Tracheal epithelial cell (primary cell): ENCODE measurements around the gene NSDHL. TPM values are rescaled to one million over a fixed set of nuclear protein-coding genes. Genes with fewer than 3 reads are reported as not detected.

Source experiments
- total RNA-seq: library from RNA; depleted of rRNA; stranded (reverse); fragments of >200 nt; gene quantifications from 2 replicates; pipeline ENCODE4 v1.2.1, GENCODE V29; 2014

The NSDHL gene
- 17.9 and 25.8 TPM in 2 replicates for total RNA-seq

DNA sequence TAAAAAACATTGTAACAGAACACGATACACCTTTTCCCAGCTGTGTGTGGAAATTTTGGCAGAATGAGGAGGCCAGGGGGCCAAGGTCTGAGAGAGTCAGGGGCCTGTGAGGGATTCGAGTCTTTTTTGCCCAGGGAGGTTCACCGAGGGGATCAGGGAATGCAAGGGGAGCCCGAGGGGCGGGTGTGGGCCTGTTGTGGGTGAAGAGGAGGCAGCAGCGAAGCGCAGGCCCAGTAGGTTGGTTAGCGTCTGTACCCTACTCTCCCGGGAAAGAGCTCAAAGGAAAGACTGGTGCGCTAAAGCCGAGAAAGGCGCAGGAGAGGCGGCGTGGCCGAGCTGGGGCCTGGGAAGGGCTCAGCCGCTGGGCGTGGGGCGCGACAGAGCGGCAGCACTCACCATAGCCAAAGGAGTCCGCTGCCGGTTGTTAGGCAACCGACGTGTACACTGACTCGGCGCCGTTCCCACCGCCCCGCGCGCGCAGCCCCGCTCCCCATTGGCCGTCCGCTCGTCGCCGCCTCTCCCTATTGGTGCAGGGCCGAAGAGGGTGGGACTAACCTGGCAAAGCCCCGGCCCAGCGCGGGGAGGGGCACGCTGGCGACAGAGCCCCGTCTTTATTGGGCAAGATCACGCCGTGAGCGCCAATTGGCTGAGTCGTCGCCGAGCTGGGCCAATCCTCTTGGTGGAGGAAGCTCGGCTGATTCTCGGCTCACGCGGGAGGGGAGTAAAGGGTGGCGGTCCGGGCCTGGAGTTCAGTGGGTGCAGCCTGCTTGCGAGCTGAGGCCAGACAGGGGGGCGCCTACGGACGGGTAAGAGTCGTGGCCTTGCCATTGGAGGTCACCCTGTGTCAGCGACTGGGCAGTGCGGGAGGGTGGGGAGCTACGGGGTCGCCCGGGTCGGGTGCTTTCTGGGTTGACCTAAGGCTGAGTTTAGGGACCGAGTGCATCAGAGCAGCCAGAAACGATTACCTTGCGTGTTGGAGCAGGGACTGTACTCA lies at the start of gene NSDHL, which contains the start of gene CETN2:
NSDHL (plus strand) TSS at position 752 of the 994 bp plus-strand sequence. CDS start 15,262 bp downstream, outside the sequence.
CETN2 (minus strand) TSS at position 446 of the 994 bp plus-strand sequence; CDS start at position 399, 47 bp downstream.

DNA sequence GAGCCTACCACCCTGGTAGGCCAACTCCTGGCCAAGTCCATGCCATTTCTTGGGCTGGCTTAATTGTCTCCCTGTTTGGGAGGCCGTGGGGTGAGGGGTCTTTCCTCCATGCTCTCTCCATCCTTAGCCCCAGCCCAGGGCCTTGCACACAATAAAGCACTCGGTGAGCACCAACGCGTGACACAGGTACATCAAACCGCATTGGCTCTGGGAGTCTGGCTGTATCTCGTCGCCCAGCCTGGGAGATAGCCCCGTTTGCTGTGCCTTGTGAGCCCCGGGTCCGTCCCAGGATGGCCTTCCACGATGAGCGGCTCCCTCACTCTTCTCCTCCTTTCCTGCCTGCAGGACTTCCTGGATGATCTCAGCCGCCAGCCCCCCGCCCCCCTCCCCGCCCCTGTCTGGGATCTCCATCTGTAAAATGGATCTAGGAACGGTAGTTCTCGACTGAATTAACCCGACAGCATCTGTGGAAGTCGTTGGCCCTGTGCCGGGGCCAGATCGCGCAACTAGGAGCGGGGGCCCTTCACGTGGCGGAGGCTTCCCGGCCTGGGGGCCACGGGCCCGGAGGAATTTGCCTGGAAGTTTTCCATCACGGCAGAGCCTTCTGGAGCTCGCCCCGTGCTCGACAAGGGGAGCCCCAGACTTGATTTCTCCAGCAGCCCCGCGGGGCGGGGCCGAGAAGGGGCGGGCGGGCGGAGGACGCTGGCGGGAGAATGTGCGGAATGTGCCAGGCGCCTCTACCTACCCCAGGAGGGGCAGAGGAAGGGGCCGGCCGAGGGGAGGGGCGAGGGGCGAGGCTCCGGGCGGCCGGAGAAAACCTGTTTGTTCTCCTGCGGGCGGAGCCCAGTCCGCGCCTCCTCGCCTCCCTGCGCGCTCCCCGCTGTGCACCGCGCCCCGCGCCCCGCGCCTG lies 66.6 kb downstream of the NSDHL start, which contains the start of gene ZNF185:
ZNF185 (plus strand) TSS at position 846 of the 910 bp plus-strand sequence. CDS start 16,423 bp downstream, outside the sequence.

Other genes with a start within 250 kb of the NSDHL start
- not detected in 2 replicates for gene GABRQ, start 193.2 kb upstream of the NSDHL start, total RNA-seq
- not detected in 2 replicates for gene MAGEA3, start 132.3 kb upstream of the NSDHL start, total RNA-seq
- gene CSAG2, start 121.8 kb upstream of the NSDHL start, total RNA-seq = not detected in 2 replicates
- not detected in 2 replicates for gene MAGEA2B, start 116.4 kb upstream of the NSDHL start, total RNA-seq
- not detected in 2 replicates for gene CSAG1, start 97.3 kb upstream of the NSDHL start, total RNA-seq
- not detected in 2 replicates for gene MAGEA12, start 97.3 kb upstream of the NSDHL start, total RNA-seq
- not detected in 2 replicates for gene MAGEA2, start 77.2 kb upstream of the NSDHL start, total RNA-seq
- not detected in 2 replicates for gene CSAG3, start 71.8 kb upstream of the NSDHL start, total RNA-seq
- not detected in 2 replicates for gene MAGEA6, start 61.4 kb upstream of the NSDHL start, total RNA-seq
- 28.6 and 34.0 TPM in 2 replicates for gene CETN2, start 306 bp upstream of the NSDHL start, total RNA-seq
- 74.7 and 178 TPM in 2 replicates for gene ZNF185, start 67.0 kb downstream of the NSDHL start, total RNA-seq
- not detected in 2 replicates for gene PNMA5, start 163.1 kb downstream of the NSDHL start, total RNA-seq
- gene PNMA3, start 225.4 kb downstream of the NSDHL start, total RNA-seq = under 0.01 TPM in 1 of 2 replicates, not detected in the other
- 0.43 and 0.48 TPM in 2 replicates for gene PNMA6A, start 241.4 kb downstream of the NSDHL start, total RNA-seq